ENCODE data around the gene ZNF865. TPM values are rescaled to one million over a fixed set of nuclear protein-coding genes. Genes with fewer than 3 reads are reported as not detected.

The ZNF865 gene
- total RNA-seq, 1 donor from 2014 or later: 0.53 TPM

GRCh38 chr19:55586976-55587668 is 18.3 kb upstream of the ZNF865 start:
- TF ChIP-seq CTCF (IDR thresholded peaks at IDR 0.05; ENCODE audit: insufficient read depth, low read length, severe bottlenecking): no peak
- H3K4me3 ChIP-seq (ENCODE audit: low read depth, low read length): peak overlapping the region; percentile 27
- peaks cover 1% of the 10 kb centered on the region for H3K36me3 ChIP-seq (ENCODE audit: control insufficient read depth, insufficient read depth, low read length)
- FAIRE-seq: no peak
- no peaks in the 10 kb centered on the region for H3K27me3 ChIP-seq (ENCODE audit: control insufficient read depth, insufficient read depth, low read length)
- peak; percentile 91 for DNase-seq (ENCODE audit: low read depth)

- H3K4me3 ChIP-seq (ENCODE audit: low read depth, low read length): no peak overlapping the region
- TF ChIP-seq CTCF (IDR thresholded peaks at IDR 0.05; ENCODE audit: insufficient read depth, low read length, severe bottlenecking): no peak
- H3K27me3 ChIP-seq (ENCODE audit: control insufficient read depth, insufficient read depth, low read length): no peaks in the 10 kb centered on the region
- FAIRE-seq (no peak), DNase-seq (ENCODE audit: low read depth) (no peak)
- H3K36me3 ChIP-seq (ENCODE audit: control insufficient read depth, insufficient read depth, low read length): peaks cover 3% of the 10 kb centered on the region
These were observed 16.7 kb upstream of the ZNF865 start for GRCh38 chr19:55588738-55589137.

GRCh38 chr19:55590109-55590508 is 15.3 kb upstream of the ZNF865 start:
- H3K36me3 ChIP-seq (ENCODE audit: control insufficient read depth, insufficient read depth, low read length): peaks cover 3% of the 10 kb centered on the region
- no peaks in the 10 kb centered on the region for H3K27me3 ChIP-seq (ENCODE audit: control insufficient read depth, insufficient read depth, low read length)
- no peak for DNase-seq (ENCODE audit: low read depth)
- no peak overlapping the region for H3K4me3 ChIP-seq (ENCODE audit: low read depth, low read length)
- peak; percentile 18 for FAIRE-seq
- TF ChIP-seq CTCF (IDR thresholded peaks at IDR 0.05; ENCODE audit: insufficient read depth, low read length, severe bottlenecking): no peak

- no peak for TF ChIP-seq CTCF (IDR thresholded peaks at IDR 0.05; ENCODE audit: insufficient read depth, low read length, severe bottlenecking)
- H3K4me3 ChIP-seq (ENCODE audit: low read depth, low read length): no peak overlapping the region
- DNase-seq (ENCODE audit: low read depth) (no peak), FAIRE-seq (no peak)
- no peaks in the 10 kb centered on the region for H3K27me3 ChIP-seq (ENCODE audit: control insufficient read depth, insufficient read depth, low read length)
- H3K36me3 ChIP-seq (ENCODE audit: control insufficient read depth, insufficient read depth, low read length): peaks cover 3% of the 10 kb centered on the region
These were observed 14.8 kb upstream of the ZNF865 start for GRCh38 chr19:55590617-55591016.

- Histone ChIP-seq H3K36me3 (ENCODE audit: control insufficient read depth, insufficient read depth, low read length) (peaks cover 5% of the 10 kb centered on the region), H3K27me3 (ENCODE audit: control insufficient read depth, insufficient read depth, low read length) (no peaks in the 10 kb centered on the region), H3K4me3 (ENCODE audit: low read depth, low read length) (no peak overlapping the region)
- no peak for FAIRE-seq
- no peak for DNase-seq (ENCODE audit: low read depth)
- no peak for TF ChIP-seq CTCF (IDR thresholded peaks at IDR 0.05; ENCODE audit: insufficient read depth, low read length, severe bottlenecking)
These were observed 13.9 kb upstream of the ZNF865 start for GRCh38 chr19:55591555-55591954.
